NCI-H2029 treated with DMSO at 0.1 percent for 48 hours (cell line): ENCODE data around the gene ALS2CL.
"Not testable (repeated sequence)": the region's sequence is repeated elsewhere in the genome, so short reads cannot be mapped to it uniquely, and the experiment has no call there.

Experiments
- DNase-seq: peaks from one replicate; lab custom pipeline; 2025; lab: John Stamatoyannopoulos, UW

Gene ALS2CL, protein sequence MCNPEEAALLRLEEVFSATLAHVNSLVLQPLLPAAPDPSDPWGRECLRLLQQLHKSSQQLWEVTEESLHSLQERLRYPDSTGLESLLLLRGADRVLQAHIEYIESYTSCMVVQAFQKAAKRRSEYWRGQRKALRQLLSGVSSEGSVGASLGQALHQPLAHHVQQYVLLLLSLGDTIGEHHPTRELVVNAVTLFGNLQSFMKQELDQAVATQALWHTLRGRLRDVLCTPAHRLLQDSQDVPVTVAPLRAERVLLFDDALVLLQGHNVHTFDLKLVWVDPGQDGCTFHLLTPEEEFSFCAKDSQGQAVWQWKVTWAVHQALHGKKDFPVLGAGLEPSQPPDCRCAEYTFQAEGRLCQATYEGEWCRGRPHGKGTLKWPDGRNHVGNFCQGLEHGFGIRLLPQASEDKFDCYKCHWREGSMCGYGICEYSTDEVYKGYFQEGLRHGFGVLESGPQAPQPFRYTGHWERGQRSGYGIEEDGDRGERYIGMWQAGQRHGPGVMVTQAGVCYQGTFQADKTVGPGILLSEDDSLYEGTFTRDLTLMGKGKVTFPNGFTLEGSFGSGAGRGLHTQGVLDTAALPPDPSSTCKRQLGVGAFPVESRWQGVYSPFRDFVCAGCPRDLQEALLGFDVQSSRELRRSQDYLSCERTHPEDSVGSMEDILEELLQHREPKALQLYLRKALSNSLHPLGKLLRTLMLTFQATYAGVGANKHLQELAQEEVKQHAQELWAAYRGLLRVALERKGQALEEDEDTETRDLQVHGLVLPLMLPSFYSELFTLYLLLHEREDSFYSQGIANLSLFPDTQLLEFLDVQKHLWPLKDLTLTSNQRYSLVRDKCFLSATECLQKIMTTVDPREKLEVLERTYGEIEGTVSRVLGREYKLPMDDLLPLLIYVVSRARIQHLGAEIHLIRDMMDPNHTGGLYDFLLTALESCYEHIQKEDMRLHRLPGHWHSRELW

DNA sequence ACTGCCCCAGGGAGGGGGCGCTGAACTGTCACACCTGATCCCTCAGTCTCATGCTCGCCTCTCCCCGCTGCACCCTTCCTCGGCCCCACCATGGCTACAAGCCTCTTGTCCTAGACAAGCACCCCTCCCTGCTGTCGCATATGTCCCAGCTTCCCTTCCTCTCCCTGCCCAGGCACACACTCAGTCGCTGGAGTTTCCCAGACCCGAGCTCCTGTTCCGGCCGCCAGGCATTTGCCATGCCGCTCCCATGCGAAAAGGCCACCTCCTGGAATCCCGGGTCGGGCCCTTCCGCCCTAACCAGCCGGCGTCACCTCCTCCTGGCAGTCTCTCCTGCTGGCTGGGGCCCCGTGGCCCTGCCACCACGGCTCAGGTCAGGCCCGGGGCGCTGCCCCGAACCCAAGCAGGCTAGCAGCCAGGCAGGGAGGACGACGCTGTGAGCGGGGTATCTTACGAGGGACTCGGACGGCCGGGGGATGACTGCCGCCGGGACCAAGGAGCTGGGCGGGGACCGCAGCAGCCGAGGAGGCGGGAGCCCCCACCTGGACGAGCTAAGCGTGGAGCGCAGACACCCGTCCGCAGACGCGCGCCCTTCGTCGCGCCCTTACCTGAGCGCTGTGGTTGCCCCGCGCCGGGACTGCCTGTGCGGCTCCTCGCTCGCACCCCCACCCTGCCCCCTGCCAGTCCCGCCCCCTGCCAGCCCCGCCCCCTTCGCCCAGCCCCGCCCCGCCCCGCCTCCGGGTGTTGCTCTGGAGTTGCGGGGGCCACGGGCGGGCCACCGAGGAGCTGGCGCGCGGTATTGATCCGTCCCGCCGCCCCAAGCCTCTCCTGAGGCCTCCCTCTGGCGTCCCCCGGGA is at the start of gene ALS2CL:
Gene ALS2CL, minus strand, starts transcription at position 642 of the 854 bp plus-strand sequence. CDS start 4,239 bp downstream, outside the sequence.
- no peak for DNase-seq

DNA sequence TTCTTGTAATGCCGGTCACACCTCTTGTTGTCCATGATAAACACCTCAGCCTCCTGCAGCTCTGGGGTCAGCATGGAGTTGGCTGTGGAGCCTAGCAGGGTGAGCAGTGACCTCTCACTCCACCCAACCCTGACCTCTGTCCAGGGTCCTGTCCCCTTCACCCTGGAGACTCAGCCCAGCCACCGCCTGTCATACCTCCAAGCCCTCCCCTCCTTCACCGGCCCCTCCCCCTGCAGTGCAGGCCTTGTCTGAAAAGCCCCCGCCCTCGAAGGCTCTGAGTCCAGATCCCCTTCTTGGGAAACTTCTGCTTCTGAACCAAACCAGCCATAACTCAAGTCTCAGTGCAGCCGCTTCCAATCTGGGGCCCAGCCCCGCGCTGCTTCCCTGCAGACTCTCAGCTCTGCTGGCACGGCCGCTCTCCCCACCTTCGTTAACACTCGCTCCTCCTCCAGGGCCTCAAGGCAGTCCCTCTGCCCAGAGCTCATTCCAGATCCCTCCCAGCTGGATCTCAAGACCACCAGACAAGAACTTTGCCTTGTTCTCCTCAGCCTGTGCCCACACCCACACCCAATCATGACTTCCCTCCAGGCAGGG is 49.6 kb upstream of the ALS2CL start:
- DNase-seq, result no peak

DNA sequence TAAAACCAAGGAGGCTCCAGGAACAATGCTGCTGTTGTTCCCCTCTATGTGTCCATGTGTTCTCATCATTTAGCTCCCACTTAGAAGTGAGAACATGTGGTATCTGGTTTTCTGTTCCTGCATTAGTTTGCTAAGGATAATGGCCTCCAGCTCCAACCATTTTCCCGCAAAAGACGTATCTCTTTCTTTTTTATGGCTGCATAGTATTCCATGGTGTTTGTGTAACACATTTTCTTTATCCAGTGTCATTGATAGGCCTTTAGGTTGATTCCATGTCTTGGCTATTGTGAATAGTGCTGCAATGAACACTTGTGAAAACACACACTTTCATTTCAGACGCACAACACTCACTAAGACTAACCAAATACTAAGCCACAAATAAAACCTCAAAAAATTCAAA is 46.1 kb upstream of the ALS2CL start:
- not testable (repeated sequence) for DNase-seq

DNA sequence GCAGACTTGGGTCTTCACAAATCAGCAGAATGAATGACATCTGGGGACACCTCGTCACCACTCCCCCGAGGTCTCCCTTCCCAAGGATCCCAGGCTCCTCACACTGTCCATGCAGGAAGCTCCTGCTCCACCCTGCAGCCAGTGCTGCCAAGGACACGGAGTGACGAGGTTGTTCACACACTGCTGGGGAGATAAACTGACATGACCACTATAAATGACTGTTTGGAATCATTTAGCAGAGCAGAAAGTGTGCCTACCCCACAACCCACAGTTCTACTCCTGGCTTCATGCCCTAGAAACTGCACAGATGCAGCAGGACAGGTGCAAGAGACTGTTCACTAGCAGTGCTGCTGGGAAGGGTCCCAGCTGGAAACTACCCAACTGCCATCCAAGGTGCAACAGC is 43.9 kb upstream of the ALS2CL start:
- peak; percentile 62 for DNase-seq

DNA sequence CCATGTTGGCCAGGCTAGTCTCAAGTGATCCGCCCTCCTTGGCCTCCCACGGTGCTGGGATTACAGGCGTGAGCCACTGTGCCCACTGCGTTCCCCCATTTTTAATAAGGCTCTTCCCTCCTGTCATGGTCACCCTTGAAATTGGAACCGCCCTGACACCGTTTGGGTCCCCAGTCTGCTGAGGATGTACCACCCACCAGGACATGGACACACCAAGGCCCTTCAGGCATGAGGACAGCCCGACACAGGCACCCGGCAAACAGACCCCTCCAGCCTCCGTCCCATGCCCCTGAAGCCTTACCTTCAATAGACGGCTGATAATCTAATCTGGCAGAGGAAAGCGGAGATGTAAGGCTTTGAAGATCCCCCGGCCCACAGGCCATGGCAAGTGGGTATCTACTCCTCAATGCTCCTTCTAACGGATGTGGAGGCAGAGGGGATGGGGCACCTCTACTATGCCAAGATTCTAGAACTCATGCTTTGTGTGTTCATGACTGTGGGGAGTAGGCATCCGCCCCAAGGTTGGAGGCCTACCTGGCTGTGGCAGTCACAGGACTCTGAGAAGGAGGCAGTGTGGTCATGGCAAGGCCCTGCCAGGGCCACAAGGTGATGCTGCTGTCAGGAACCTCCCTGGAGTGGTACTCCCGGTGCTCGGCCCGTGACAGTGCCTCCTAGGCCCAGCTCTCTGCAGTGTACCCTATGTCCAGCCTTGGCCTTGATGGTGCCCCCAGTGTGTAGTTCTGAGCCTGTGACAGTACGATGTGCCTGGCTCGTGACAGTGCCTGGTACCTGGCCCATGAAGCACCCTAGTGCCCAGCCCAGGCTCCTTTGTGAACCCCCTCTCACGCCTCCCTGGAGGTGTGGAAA is 42.8 kb upstream of the ALS2CL start:
- DNase-seq, result no peak

DNA sequence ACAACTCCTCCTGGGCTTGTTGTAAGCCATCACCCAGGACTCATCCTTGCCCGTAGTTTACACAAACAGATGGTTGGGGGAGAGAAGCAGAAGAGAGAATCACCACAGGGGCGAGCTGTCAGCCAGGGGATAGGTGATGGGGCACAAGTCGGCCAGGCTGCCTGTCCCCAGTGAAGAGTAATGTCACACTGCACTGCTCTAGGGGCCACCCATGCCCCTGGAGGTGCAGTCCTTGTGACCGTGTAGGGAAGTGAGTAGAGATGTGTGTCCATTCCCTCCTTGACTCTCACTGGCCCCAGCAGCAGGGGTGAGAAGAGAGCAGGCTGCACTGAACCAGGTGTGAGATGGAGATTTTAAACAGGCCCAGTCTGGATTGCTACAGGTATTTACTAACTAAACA is 41.3 kb upstream of the ALS2CL start:
- no peak for DNase-seq

DNA sequence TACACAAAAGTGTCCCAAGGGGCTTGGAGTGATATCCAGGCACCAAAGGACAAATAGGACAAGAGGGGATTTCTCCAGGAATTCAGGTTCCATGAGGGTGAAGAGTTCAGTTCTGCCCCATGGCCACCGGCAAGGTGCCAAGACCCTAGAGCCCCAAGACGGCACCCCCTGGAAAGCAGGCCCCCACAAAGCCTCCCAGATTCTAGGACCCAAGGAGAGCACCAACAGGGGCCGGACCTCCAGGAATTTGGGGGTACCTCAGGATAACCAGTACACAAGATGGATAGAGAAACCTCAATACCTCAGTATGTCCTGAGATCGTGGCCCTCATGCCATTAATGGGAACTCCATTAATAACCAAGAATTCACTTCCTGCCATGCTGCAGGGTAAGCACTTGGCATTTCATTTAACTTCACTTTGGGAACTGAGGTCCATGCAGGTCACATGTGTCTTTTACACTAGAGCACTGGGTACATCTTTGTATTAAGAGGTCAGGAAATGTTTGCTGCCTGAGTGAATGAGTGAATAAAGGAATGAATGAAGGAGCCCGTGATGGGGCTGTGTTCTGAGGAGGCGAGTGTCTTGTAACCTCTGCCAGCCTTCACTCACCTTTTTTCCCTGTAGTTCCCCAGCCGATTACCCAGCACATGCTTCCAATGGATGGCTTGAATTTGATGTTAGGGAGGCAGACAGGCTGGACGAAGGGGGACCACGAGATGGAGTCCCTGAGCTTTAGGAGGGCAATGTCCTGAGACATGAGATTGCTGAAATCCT is 39.7 kb upstream of the ALS2CL start:
- DNase-seq, result no peak

DNA sequence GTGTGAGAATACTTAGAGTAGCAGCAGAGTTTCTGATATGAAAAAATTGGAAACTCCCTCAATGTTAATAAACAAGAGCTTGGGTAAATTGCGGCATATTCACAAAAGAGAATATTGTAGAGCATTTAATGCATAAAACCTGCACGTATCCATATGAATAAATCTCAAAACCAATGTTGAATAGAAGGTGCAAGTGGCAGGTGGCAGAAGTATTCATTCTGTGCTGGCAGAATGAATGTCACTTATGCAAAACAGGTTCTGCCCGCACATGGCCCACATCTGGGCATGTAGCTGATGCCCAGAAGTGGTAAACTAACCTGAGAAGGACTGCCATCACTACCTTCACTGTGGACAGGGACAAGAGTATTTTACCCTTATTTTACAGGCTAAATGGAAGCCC is 38.3 kb upstream of the ALS2CL start:
- no peak for DNase-seq

DNA sequence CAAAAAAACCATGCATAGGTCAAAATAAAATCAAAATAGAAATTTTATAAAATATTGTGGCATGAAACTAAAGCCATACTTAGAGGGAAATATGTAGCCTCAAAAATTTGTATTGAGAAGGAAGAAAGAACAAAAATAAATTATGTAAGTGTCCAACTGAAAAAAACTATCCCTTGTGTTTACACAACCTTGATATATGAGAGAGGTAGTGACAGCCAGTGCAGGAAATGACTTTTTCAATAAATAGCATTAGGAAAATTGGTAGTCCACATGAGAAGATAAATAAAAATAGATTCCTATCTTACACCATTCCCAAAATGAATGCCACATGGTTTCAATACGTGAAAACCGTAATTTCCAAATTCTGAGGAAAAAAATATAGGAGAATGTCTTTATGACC is 37.3 kb upstream of the ALS2CL start:
- no peak for DNase-seq

DNA sequence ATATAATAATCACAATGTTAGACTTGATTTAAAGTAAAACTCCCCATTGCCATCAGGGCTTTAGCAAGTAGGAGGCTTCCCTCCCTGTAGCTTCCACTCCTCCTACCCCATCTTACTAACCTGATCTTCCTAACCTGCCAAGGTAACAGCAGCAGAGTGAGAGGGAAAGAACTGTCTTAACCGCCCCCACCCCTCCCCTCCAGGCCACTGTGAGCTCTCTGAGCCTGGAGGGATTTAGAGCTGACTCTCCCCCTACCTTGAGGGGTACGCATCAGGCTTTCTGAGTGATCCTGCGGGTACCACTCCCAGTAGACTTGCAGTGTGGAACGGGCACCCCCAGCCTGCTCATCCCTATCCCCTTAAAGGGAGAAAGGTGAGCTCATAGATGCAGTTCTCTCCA is 35.6 kb upstream of the ALS2CL start:
- no peak for DNase-seq

DNA sequence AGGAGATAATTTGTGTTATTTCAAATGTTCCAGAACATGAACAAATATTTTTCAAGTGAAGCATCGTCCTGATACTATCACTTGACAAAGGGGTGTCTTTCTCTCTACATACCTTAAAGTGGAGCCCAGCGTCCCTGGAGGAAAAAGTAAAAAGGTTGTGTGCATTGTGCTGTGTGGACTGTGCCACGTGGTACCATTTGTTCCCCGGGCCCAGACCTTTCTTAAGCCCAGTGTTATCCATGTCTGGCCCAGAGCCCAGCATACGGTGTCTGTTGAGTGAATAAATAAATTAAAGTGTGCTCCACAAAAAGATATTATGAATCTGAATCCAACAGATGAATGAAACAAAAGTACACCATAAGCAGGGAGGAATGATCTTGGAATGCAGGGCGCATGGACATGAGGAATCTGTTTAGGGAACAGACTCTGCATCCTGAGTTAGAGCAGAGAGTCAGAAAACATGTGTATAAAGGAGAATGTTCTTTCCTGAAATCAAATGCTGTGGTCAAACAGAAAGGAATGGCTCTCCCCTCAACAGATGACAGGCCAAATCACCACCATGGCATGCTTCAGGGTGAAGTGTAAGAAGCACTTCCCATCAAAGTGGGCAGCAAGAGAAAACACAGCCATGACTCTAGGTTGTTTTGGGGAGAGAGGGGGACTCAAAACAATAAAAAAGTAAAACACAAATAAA is 32.3 kb upstream of the ALS2CL start:
- no peak for DNase-seq

DNA sequence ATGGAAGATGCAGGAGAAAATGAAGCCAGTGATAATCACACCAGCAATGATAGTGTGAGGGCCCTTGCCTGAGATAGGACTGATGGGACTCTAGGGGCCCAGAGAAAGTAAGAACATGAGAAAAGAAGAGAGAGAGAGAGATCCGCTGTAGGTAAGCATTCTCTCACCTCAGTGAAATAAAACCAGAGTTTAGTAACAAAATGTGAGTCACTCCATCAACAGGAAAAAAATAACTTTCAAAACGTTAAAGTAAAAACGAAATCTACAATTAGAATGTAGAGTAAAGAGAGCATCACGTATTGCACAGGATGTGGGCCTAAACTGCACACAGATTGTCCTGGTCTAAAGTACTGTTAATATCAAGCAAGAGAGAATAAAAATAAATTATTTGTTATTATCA is 30.9 kb upstream of the ALS2CL start:
- DNase-seq, result no peak

DNA sequence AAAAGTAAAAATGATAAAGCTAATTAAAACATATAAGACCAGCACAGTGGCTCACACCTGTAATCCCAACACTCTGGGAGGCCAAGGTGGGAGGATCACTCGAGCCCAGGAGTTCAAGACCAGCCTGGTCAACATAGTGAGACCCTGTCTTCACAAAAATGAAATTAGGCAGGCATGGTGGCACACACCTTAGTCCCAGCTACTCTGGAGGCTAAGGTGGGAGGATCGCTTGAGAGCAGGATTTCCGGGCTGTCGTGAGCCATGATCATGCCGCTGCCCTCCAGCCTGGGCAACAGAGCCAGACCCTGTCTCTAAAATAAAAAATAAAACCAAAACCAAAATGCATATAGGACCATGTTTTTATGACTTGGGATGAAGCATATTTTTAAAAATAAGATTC is 29.0 kb upstream of the ALS2CL start:
- no peak for DNase-seq

DNA sequence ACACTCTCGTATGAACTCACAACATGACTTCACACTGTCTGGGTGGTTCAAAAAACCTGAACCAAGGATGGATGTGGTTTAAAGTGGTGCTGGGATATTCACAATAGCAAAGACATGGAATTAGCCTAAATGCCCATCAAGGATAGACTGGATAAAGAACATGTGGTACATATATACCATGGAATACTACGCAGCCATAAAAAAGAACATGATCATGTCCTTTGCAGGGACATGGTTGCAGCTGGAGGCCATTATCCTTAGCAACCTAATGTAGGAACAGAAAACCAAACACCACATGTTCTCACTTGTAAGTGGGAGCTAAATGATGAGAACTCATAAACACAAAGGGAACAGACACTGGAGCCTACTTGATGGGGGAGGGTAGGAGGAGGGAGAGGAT is 27.5 kb upstream of the ALS2CL start:
- no peak for DNase-seq

DNA sequence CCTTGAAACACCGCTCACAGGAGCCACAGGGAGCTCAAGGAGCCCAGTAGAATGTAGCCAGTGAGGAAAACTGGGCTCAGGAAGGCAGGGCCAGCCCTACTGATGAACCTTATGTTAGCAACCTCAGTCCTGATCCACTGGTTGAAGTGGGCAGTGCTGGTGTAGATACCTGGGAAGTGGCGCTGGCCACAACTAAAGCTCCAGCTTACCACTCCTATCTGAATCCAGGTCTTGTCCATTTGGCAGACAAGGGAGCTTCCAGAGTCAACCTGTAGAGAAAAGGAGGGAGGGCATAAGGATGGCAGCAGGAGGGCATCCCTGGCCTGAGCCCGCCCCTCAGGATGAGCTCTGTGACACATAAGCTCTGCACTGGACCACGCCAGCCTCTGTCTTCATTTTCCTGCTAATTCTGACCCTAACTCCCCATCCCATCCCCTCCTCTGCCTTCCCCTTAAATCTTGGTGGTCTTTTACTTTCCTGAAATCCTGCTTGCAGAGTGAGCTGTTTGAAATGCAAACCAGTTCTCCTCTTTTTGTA is 26.3 kb upstream of the ALS2CL start:
- no peak for DNase-seq

DNA sequence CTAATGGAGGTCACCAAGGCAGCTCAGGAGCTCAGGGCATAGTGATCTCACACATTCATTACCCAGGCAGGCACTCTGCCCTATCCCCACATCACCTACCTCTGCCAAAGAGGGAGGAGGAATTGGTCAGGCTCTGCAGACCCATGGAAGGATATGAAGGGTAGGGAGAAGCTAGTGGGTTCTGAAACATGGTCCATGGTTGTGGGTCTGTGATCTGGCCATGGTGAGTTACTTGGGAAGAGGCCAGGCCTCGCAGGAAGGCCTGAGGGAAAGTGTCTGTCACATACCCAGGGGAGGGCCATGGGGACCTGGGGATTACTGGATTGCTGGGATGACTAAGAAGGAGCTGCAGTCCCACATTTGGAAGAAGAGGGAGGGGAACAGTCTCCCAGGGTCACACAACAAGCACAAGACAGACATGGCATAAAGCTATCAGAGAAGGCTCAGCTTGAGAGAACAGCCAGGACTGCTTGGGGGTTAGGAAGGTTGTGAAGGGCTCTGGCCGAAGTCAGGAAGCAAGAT is 25.6 kb upstream of the ALS2CL start:
- no peak for DNase-seq

DNA sequence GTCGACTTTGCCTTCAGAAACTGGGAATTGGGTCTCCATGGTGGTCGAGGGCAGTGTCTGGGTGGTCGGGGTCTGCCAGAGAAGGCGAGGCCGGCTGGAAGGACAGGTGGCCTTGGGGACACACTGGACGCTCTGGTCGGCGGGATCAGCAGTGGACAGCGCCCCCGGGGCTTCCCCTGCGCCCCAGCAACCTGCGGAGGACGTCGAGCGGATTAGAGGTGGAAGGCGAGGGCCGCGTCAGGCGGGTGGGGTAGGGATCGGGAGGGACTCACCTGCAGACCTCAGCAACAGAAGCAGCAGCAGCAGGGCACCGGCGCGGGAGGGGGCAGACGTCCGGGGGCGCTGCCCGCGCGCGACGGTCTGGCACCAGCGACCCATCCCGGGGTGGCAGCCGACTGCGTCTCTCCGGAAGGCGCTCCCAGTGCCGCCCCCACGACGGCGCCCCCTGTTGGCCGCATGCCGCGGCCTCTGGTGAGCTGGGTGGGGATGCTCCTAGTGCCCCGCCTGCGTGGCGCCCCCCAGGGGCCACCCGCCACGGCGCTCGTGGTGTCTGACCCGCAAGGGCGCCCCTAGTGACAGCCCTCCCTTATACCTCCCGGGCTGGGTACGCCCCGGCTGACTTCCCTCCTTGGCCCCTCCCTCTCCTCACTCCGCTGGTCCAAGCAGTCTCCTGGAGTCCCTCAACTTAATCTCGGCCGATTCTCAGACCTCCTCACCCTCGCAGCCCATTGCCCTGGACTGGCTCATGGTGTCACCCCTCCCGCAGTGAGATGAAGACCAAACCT is 24.2 kb upstream of the ALS2CL start, which contains the start of gene PRSS50:
Gene PRSS50, minus strand, starts transcription at position 423 of the 785 bp plus-strand sequence. Its CDS starts 45 bp downstream, at position 378.
- DNase-seq, result no peak
